ENCODE data around the gene GSTM1. TPM values are rescaled to one million over a fixed set of nuclear protein-coding genes. Genes with fewer than 3 reads are reported as not detected.
A peak's percentile ranks its signal among the peaks of the same experiment; 100 is the strongest.

GSTM1 gene
- total RNA-seq (10 to 100 TPM in 5 of 9 donors, not detected in 4; 17.9 to 60.0 (median 26.8) TPM), polyA plus RNA-seq (10 to 100 TPM in 1 of 2 donors, under 1 TPM in 1; 0.10 to 39.5 TPM)
- long read RNA-seq, donor 1, partial matches to known transcripts = 0 of 1 reads
- long read RNA-seq, donor 1, other reads (novel, unspliced or antisense) = 1 of 1 reads
- long read RNA-seq, donor 2 = 0 reads
- long read RNA-seq, donor 3, partial matches to known transcripts = 0 of 4 reads
- long read RNA-seq, donor 3, other reads (novel, unspliced or antisense) = 0 of 4 reads

- TF ChIP-seq POLR2A (IDR thresholded peaks at IDR 0.05) = peak in 1 of 2 donors; percentile 62
- TF ChIP-seq, protein P1, sequence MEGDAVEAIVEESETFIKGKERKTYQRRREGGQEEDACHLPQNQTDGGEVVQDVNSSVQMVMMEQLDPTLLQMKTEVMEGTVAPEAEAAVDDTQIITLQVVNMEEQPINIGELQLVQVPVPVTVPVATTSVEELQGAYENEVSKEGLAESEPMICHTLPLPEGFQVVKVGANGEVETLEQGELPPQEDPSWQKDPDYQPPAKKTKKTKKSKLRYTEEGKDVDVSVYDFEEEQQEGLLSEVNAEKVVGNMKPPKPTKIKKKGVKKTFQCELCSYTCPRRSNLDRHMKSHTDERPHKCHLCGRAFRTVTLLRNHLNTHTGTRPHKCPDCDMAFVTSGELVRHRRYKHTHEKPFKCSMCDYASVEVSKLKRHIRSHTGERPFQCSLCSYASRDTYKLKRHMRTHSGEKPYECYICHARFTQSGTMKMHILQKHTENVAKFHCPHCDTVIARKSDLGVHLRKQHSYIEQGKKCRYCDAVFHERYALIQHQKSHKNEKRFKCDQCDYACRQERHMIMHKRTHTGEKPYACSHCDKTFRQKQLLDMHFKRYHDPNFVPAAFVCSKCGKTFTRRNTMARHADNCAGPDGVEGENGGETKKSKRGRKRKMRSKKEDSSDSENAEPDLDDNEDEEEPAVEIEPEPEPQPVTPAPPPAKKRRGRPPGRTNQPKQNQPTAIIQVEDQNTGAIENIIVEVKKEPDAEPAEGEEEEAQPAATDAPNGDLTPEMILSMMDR (IDR thresholded peaks at IDR 0.05) = peak in 5 of 12 donors; percentile 37 to 80 (median 63)
- intact Hi-C loops (cut with DNase I) = loop anchor here in 4 of 10 donors (5.0 kb wide), 2 partner anchors 36 to 46 kb away; no protein-coding TSS in a partner anchor
- WGBS, 4 donors = 3 to 4% methylated on average over 19 to 46 of the region's 46 CpGs; no CpG with 5 or more reads in 2 of the 4 donors
- H3K27ac ChIP-seq = peak within 1 kb of the TSS in 6 of 12 donors; percentile 57 to 88 (median 84)
- ATAC-seq = peak in 2 of 4 donors; percentile 96 to 99
- DNase-seq = peak in 3 of 5 donors; percentile 82 to 91 (median 90)
- H3K4me1 ChIP-seq = peaks cover 0 to 16% (median 0%) of the 10 kb centered on the region in 12 donors
- H3K27me3 ChIP-seq = no peaks in the 10 kb centered on the region
- H3K36me3 ChIP-seq = peaks cover 0 to 4% (median 0%) of the 10 kb centered on the region in 9 donors
- peak within 1 kb of the TSS in 6 of 12 donors; percentile 53 to 78 (median 62) for H3K4me3 ChIP-seq
- H3K9me3 ChIP-seq = peaks cover 0 to 6% (median 0%) of the 10 kb centered on the region in 12 donors
These were observed at the start of gene GSTM1 for GRCh38 chr1:109687641-109688499. GSTM1 (plus strand) TSS chr1:109687817; CDS start chr1:109687874, 57 bp downstream.

DNA sequence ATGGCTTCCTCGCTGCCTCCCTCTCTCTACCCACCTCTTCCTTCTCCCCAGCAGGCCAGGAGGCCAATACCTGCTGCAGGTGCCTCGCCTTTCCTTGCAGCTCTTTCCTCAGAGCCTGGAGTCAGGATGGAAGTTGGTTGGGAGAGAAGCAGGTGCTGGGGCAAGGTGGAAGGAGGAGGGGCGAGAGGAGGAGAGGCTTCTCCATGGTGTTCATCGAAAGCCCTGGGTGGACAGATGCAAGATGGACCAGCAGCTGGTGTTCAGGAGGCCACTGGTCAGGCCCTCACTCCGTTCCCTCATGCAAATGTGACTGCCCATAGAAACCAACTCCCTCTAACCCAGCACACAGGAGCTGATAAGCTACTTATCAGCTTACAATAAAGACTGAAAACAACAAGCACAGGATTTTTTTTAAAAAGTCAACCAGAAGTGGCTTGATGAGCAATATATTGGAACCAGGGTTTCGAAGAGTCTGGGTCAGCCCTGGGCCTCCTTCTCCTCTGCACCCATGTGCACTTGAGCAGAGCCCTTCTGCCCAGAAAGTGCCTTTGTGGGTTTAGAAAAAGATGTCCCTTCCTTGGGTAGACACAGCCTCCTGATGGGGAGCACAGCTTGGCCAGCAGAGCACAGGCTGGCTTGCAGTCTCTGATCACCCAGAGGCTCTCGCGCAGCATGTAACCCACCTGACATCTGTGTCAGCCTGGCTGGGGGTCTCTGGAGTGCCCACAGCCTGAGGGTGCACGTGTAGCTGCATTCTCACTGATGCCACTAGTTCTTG is 48.4 kb upstream of the GSTM1 start:
- ATAC-seq (no peak), DNase-seq (peak in 1 of 5 donors; percentile 12)
- TF ChIP-seq POLR2A (IDR thresholded peaks at IDR 0.05) = no peak
- TF ChIP-seq, protein P1 (IDR thresholded peaks at IDR 0.05) = no peak
- WGBS, 4 donors = 83 to 89% (median 89%) methylated on average over 8 to 9 of the region's 9 CpGs
- H3K4me1 ChIP-seq = peaks cover 0 to 23% (median 10%) of the 10 kb centered on the region in 12 donors
- H3K27ac ChIP-seq = no peak overlapping the region
- no peaks in the 10 kb centered on the region for H3K27me3 ChIP-seq
- H3K9me3 ChIP-seq = no peaks in the 10 kb centered on the region
- no peak overlapping the region for H3K4me3 ChIP-seq
- no peaks in the 10 kb centered on the region for H3K36me3 ChIP-seq
- intact Hi-C loops (cut with DNase I) = no loop called here

DNA sequence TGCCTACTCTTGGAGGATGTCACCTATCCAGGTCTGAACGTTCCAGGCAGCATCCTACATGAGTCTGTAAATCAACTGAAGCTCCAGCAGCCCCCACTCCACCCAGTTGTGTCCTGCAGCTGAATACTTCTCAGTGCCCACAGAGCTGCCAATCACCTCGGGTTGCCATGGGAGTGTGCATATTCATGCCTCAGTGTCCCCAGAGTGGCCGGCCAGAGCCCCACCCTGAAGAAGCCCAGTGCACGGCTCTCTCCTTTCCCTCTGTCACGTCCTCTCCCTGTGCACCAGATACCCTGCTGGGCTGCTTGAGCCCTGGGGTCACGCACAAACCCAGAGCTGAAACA is 47.8 kb upstream of the GSTM1 start:
- WGBS, 4 donors = 48 to 64% (median 50%) methylated on average over 5 to 6 of the region's 6 CpGs
- peaks cover 0 to 23% (median 10%) of the 10 kb centered on the region in 12 donors for H3K4me1 ChIP-seq
- no peaks in the 10 kb centered on the region for H3K36me3 ChIP-seq
- no peak overlapping the region for H3K4me3 ChIP-seq
- TF ChIP-seq, protein P1 (IDR thresholded peaks at IDR 0.05) = no peak
- TF ChIP-seq POLR2A (IDR thresholded peaks at IDR 0.05) = no peak
- DNase-seq (peak in 1 of 5 donors; percentile 13), ATAC-seq (peak in 1 of 4 donors; percentile 5)
- H3K27me3 ChIP-seq = no peaks in the 10 kb centered on the region
- H3K27ac ChIP-seq = no peak overlapping the region
- intact Hi-C loops (cut with DNase I) = loop anchor here (2.0 to 10.0 kb wide), 7 partner anchors 47 to 347 kb away; partner anchors contain the start of genes AHCYL1 (in 8 of the 10), GNAI3 (in 5 of the 10) and GSTM1 (in 3 of the 10)
- H3K9me3 ChIP-seq = no peaks in the 10 kb centered on the region
